H1 (cell line): ENCODE measurements around the gene VWA5B2. TPM values are rescaled to one million over a fixed set of nuclear protein-coding genes. Genes with fewer than 3 reads are reported as not detected.

Source experiments
- CHD1 ChIP-seq: IDR thresholded peaks from 2 replicates; pipeline ENCODE4 v1.6.1; 2012; ENCODE audit warnings: low read depth, low read length, improper control_type of control experiment
- CHD7 ChIP-seq: fragments of 300-600 bp; sonication (generic); IDR thresholded peaks from 2 replicates; pipeline ENCODE4 v1.7.1; 2012; ENCODE audit warnings: low read length, moderate library complexity, mild to moderate bottlenecking, inconsistent platforms; ENCODE audit not compliant: insufficient replicate concordance
- GABPA ChIP-seq: IDR thresholded peaks from 2 replicates; pipeline ENCODE4 v1.6.1; 2011; ENCODE audit warnings: mild to moderate bottlenecking, low read length, moderate library complexity, borderline replicate concordance; ENCODE audit not compliant: insufficient read depth
- KDM4A ChIP-seq: IDR thresholded peaks from one replicate; pipeline ENCODE4 v1.7.1; 2012; ENCODE audit warnings: low read depth, mild to moderate bottlenecking, moderate library complexity, low read length, inconsistent platforms; ENCODE audit not compliant: severe bottlenecking
- POU5F1 ChIP-seq: IDR thresholded peaks from 2 replicates; pipeline ENCODE4 v1.6.1; 2011; ENCODE audit warnings: low read depth, mild to moderate bottlenecking, low read length, moderate library complexity
- RNF2 ChIP-seq: fragments of 200-900, 300-1000 bp; sonication (generic); IDR thresholded peaks from 2 replicates; pipeline ENCODE4 v1.7.1; 2016; ENCODE audit warnings: borderline replicate concordance, low read depth, mild to moderate bottlenecking, antibody characterized with exemption, low read length; ENCODE audit not compliant: poor library complexity, severe bottlenecking; ENCODE audit errors: missing control alignments
- SAP30 ChIP-seq: fragments of 300-600 bp; sonication (generic); IDR thresholded peaks from 2 replicates; pipeline ENCODE4 v1.7.1; 2012; ENCODE audit warnings: low read length, moderate library complexity, mild to moderate bottlenecking, inconsistent platforms; ENCODE audit not compliant: insufficient read depth, insufficient replicate concordance
- SRF ChIP-seq: IDR thresholded peaks from 2 replicates; pipeline ENCODE4 v1.6.1; 2011; ENCODE audit warnings: mild to moderate bottlenecking, low read depth, low read length, moderate library complexity
- USF2 ChIP-seq: IDR thresholded peaks from 2 replicates; pipeline ENCODE4 v1.6.1; 2011; ENCODE audit warnings: low read length, improper control_type of control experiment
- polyA plus RNA-seq, 7 experiments: library from polyadenylated mRNA; depleted of rRNA in 3 of 7; stranded (reverse) in 5 of 7; unstranded in 2 of 7; fragments of >200 nt in 5 of 7; fragments of 200-250 nt in 2 of 7; gene quantifications; 1 replicate in 5 of 7; 2 replicates in 1 of 7; 4 replicates in 1 of 7; pipeline versions ENCODE4 v1.2.1 to v1.2.3, GENCODE V29; 2011 to 2013; ENCODE audit warnings: missing spikeins in 2 of 7, mixed read lengths in 2 of 7
- total RNA-seq: library from RNA; stranded (reverse); fragmentation: NEBNext Ultra II Directional; extraction: Animal tissue kit (Norgen Biotek cat#: 25700); gene quantifications from 2 replicates; pipeline ENCODE4 v1.2.1, GENCODE V29; 2021

The VWA5B2 gene
- total and polyA plus RNA-seq, 2 of the 8 experiments (the other 6 are each of a cell fraction or from before 2014, with no cell fraction given): 0.53 to 0.56 TPM

- no peak for TF ChIP-seq CHD7
- TF ChIP-seq USF2: no peak
- TF ChIP-seq SRF: no peak
- no peak for TF ChIP-seq SAP30
- no peak for TF ChIP-seq GABPA
- no peak for TF ChIP-seq RNF2
- TF ChIP-seq POU5F1: no peak
- no peak for TF ChIP-seq CHD1
- TF ChIP-seq KDM4A: no peak
These were observed 6.6 kb downstream of the VWA5B2 start (continued) for GRCh38 chr3:184236033-184236410.
